Ishikawa (cell line): ENCODE results near the gene SF3B1.

ENCODE experiments used
- CEBPB ChIP-seq: IDR thresholded peaks from 2 replicates; pipeline ENCODE4 v1.6.1; 2012
- CREB1 ChIP-seq: IDR thresholded peaks from 2 replicates; pipeline ENCODE4 v1.6.1; 2012; ENCODE audit warnings: low read depth
- EGR1 ChIP-seq: IDR thresholded peaks from 2 replicates; pipeline ENCODE4 v1.6.1; 2012
- EP300 ChIP-seq: IDR thresholded peaks from 2 replicates; pipeline ENCODE4 v1.6.1; 2012; ENCODE audit warnings: borderline replicate concordance
- FOXM1 ChIP-seq: IDR thresholded peaks from 2 replicates; pipeline ENCODE4 v1.6.1; 2012; ENCODE audit warnings: low read depth, borderline replicate concordance
- MAX ChIP-seq: IDR thresholded peaks from 2 replicates; pipeline ENCODE4 v1.6.1; 2012
- NFIC ChIP-seq: IDR thresholded peaks from 2 replicates; pipeline ENCODE4 v1.6.1; 2012
- RAD21 ChIP-seq: IDR thresholded peaks from 2 replicates; pipeline ENCODE4 v1.6.1; 2012; ENCODE audit warnings: low read depth
- TAF1 ChIP-seq: IDR thresholded peaks from 2 replicates; pipeline ENCODE4 v1.6.1; 2012; ENCODE audit warnings: low read depth, mild to moderate bottlenecking
- TCF12 ChIP-seq: IDR thresholded peaks from 2 replicates; pipeline ENCODE4 v1.6.1; 2012; ENCODE audit warnings: low read depth
- TEAD4 ChIP-seq: IDR thresholded peaks from 2 replicates; pipeline ENCODE4 v1.6.1; 2012
- YY1 ChIP-seq: IDR thresholded peaks from 2 replicates; pipeline ENCODE4 v1.6.1; 2012; ENCODE audit warnings: low read depth
- TF ChIP-seq, protein P1 (sequence below): IDR thresholded peaks from 2 replicates; pipeline ENCODE4 v1.6.1; 2012

- TF ChIP-seq RAD21 (no peak), TAF1 (no peak), MAX (no peak), YY1 (no peak), TCF12 (no peak), CEBPB (no peak), FOXM1 (no peak), EGR1 (no peak), TEAD4 (no peak), EP300 (no peak), NFIC (no peak), CREB1 (no peak)
- TF ChIP-seq, protein P1, sequence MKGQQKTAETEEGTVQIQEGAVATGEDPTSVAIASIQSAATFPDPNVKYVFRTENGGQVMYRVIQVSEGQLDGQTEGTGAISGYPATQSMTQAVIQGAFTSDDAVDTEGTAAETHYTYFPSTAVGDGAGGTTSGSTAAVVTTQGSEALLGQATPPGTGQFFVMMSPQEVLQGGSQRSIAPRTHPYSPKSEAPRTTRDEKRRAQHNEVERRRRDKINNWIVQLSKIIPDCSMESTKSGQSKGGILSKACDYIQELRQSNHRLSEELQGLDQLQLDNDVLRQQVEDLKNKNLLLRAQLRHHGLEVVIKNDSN: no peak
These were observed 66.4 kb downstream of the SF3B1 start for GRCh38 chr2:197368412-197368811.
